Gastroesophageal sphincter (tissue), 4 donors: ENCODE data around the gene LCE3E. TPM values are rescaled to one million over a fixed set of nuclear protein-coding genes. Genes with fewer than 3 reads are reported as not detected.

Experiments used
- ATAC-seq: fragments of 150-250 bp; one replicate; pipeline ENCODE4 v1.9.1; 2016; ENCODE audit warnings: mild to moderate bottlenecking, moderate library complexity
- H3K27ac ChIP-seq, 4 donors: fragments of 200-600 bp; sonication (generic) in 3 of 4; 1 replicate in 3 of 4; 2 replicates in 1 of 4; pipeline ENCODE4 v1.5.1; 2016 to 2019
- H3K27me3 ChIP-seq: fragments of 200-600 bp; sonication (generic); one replicate; pipeline ENCODE4 v1.5.1; 2019
- H3K36me3 ChIP-seq, 2 donors: fragments of 200-600 bp; sonication (generic); one replicate each; pipeline ENCODE4 v1.5.1; 2019; ENCODE audit warnings: control low read depth in 1 of 2
- H3K4me1 ChIP-seq, 3 donors: fragments of 200-600 bp; sonication (generic); 1 replicate in 2 of 3; 2 replicates in 1 of 3; pipeline ENCODE4 v1.5.1; 2016 to 2019; ENCODE audit warnings: control low read depth in 2 of 3
- H3K4me3 ChIP-seq, 2 donors: fragments of 200-600 bp; sonication (generic); one replicate each; pipeline ENCODE4 v1.5.1; 2019; ENCODE audit warnings: mild to moderate bottlenecking in 1 of 2, moderate library complexity in 1 of 2
- H3K9me3 ChIP-seq, 3 donors: fragments of 200-600 bp; sonication (generic); one replicate each; pipeline ENCODE4 v1.5.1; 2017 to 2019; ENCODE audit warnings: control low read depth in 2 of 3
- CTCF ChIP-seq, 4 experiments: fragments of 200-600 bp in 2 of 4; fragments of 450-650 bp in 2 of 4; sonication (generic) in 1 of 4; IDR thresholded peaks; one replicate each; pipeline ENCODE4 v1.5.1; 2017 to 2019; ENCODE audit warnings: antibody characterized with exemption in 4 of 4, mild to moderate bottlenecking in 2 of 4, moderate library complexity in 2 of 4
- EP300 ChIP-seq: sonication (generic); formaldehyde crosslinking; IDR thresholded peaks from one replicate; pipeline ENCODE4 v1.6.1; 2017; ENCODE audit warnings: antibody characterized with exemption, mild to moderate bottlenecking
- POLR2A ChIP-seq, 2 donors: fragments of 450-650 bp; IDR thresholded peaks; one replicate each; pipeline ENCODE4 v1.6.1; 2017; ENCODE audit warnings: antibody characterized with exemption in 2 of 2, mild to moderate bottlenecking in 2 of 2, moderate library complexity in 1 of 2
- POLR2AphosphoS5 ChIP-seq: sonication (generic); formaldehyde crosslinking; IDR thresholded peaks from one replicate; pipeline ENCODE4 v1.6.1; 2017; ENCODE audit warnings: antibody characterized with exemption
- WGBS, 2 donors: methylation state at CpG; one replicate each; pipeline ENCODE4 v1.1.5; 2018; ENCODE audit warnings: low coverage in 1 of 2; 5-methylcytosine and 5-hydroxymethylcytosine counted together
- total RNA-seq, 4 donors: library from RNA; depleted of rRNA; stranded (reverse); fragments of >200 nt; gene quantifications; one replicate each; pipeline ENCODE4 v1.1.0, GENCODE V29; 2016

The LCE3E gene
- total RNA-seq, 4 donors from 2014 or later, result not detected

- no peaks in the 10 kb centered on the region for H3K36me3 ChIP-seq
- H3K4me3 ChIP-seq, result no peak overlapping the region
- H3K27ac ChIP-seq, result no peak overlapping the region
- ATAC-seq, result no peak
- peaks cover 4% of the 10 kb centered on the region for H3K27me3 ChIP-seq
- 80% methylated on average over 1 of the region's 1 CpG; no CpG with 5 or more reads in 1 of the 2 donors for WGBS, 2 donors
- no peak for TF ChIP-seq CTCF (IDR thresholded peaks at IDR 0.05)
- no peak for TF ChIP-seq POLR2A (IDR thresholded peaks at IDR 0.05)
- no peak for TF ChIP-seq POLR2AphosphoS5
- TF ChIP-seq EP300, result no peak
- H3K9me3 ChIP-seq, result no peaks in the 10 kb centered on the region
- no peaks in the 10 kb centered on the region for H3K4me1 ChIP-seq
These were observed 19.9 kb downstream of the LCE3E start for GRCh38 chr1:152546704-152547103.

- H3K4me1 ChIP-seq, result no peaks in the 10 kb centered on the region
- H3K27ac ChIP-seq, result no peak overlapping the region
- H3K36me3 ChIP-seq, result no peaks in the 10 kb centered on the region
- 42% methylated on average over 2 of the region's 4 CpGs; no CpG with 5 or more reads in 1 of the 2 donors for WGBS, 2 donors
- ATAC-seq, result no peak
- H3K27me3 ChIP-seq, result peaks cover 4% of the 10 kb centered on the region
- H3K9me3 ChIP-seq, result no peaks in the 10 kb centered on the region
- H3K4me3 ChIP-seq, result no peak overlapping the region
- no peak for TF ChIP-seq CTCF (IDR thresholded peaks at IDR 0.05)
- no peak for TF ChIP-seq POLR2AphosphoS5
- no peak for TF ChIP-seq EP300
- TF ChIP-seq POLR2A (IDR thresholded peaks at IDR 0.05), result no peak
These were observed 22.8 kb downstream of the LCE3E start for GRCh38 chr1:152543820-152544219.

- no peaks in the 10 kb centered on the region for H3K4me1 ChIP-seq
- TF ChIP-seq CTCF (IDR thresholded peaks at IDR 0.05) (no peak), EP300 (no peak), POLR2AphosphoS5 (no peak), POLR2A (IDR thresholded peaks at IDR 0.05) (no peak)
- H3K9me3 ChIP-seq, result no peaks in the 10 kb centered on the region
- H3K4me3 ChIP-seq, result no peak overlapping the region
- no peaks in the 10 kb centered on the region for H3K36me3 ChIP-seq
- WGBS, 2 donors, result 61 to 63% methylated on average over 2 of the region's 2 CpGs
- H3K27ac ChIP-seq, result no peak overlapping the region
- ATAC-seq, result no peak
- peaks cover 12% of the 10 kb centered on the region for H3K27me3 ChIP-seq
These were observed 26.7 kb downstream of the LCE3E start for GRCh38 chr1:152539901-152540300.

- Histone ChIP-seq H3K27me3 (peaks cover 25% of the 10 kb centered on the region), H3K27ac (no peak overlapping the region), H3K4me1 (no peaks in the 10 kb centered on the region), H3K36me3 (no peaks in the 10 kb centered on the region), H3K4me3 (no peak overlapping the region), H3K9me3 (no peaks in the 10 kb centered on the region)
- no peak for ATAC-seq
- TF ChIP-seq POLR2AphosphoS5, result no peak
- no peak for TF ChIP-seq CTCF (IDR thresholded peaks at IDR 0.05)
- no peak for TF ChIP-seq EP300
- TF ChIP-seq POLR2A (IDR thresholded peaks at IDR 0.05), result no peak
- 10 to 100% methylated on average over 1 to 2 of the region's 4 CpGs for WGBS, 2 donors
These were observed 29.1 kb downstream of the LCE3E start for GRCh38 chr1:152537496-152537895.

- Histone ChIP-seq H3K4me1 (no peaks in the 10 kb centered on the region), H3K27me3 (peaks cover 25% of the 10 kb centered on the region), H3K4me3 (no peak overlapping the region), H3K36me3 (no peaks in the 10 kb centered on the region), H3K27ac (no peak overlapping the region), H3K9me3 (peaks cover 0 to 6% (median 0%) of the 10 kb centered on the region in 3 donors)
- 58 to 80% methylated on average over 3 of the region's 3 CpGs for WGBS, 2 donors
- no peak for TF ChIP-seq EP300
- no peak for TF ChIP-seq CTCF (IDR thresholded peaks at IDR 0.05)
- no peak for TF ChIP-seq POLR2AphosphoS5
- TF ChIP-seq POLR2A (IDR thresholded peaks at IDR 0.05), result no peak
- ATAC-seq, result no peak
These were observed 30.8 kb downstream of the LCE3E start for GRCh38 chr1:152535774-152536173.
